Lower lobe of right lung (tissue), 2 donors: Measurements from ENCODE around the gene CTDSPL. TPM values are rescaled to one million over a fixed set of nuclear protein-coding genes. Genes with fewer than 3 reads are reported as not detected.

Experiments
- ATAC-seq, 2 donors: fragments of 200-7000 bp; cut with Tn5 transposase; one replicate each; pipeline ENCODE4 v1.9.1; 2020 to 2022; ENCODE audit warnings: mild to moderate bottlenecking in 2 of 2, moderate library complexity in 2 of 2
- DNase-seq: peaks from one replicate; pipeline ENCODE4 v3.0.0-alpha.2; 2020
- H3K27ac ChIP-seq: fragments of 200-600 bp; one replicate; pipeline ENCODE4 v1.8.0; 2022
- H3K27me3 ChIP-seq: fragments of 200-600 bp; one replicate; pipeline ENCODE4 v1.8.0; 2022; ENCODE audit warnings: low read depth
- H3K36me3 ChIP-seq: fragments of 200-600 bp; one replicate; pipeline ENCODE4 v1.8.0; 2022; ENCODE audit warnings: mild to moderate bottlenecking
- H3K4me1 ChIP-seq: fragments of 200-600 bp; one replicate; pipeline ENCODE4 v1.8.0; 2022
- H3K4me3 ChIP-seq: fragments of 200-600 bp; one replicate; pipeline ENCODE4 v1.8.0; 2022; ENCODE audit warnings: mild to moderate bottlenecking
- H3K9me3 ChIP-seq: fragments of 200-600 bp; one replicate; pipeline ENCODE4 v1.8.0; 2022
- CTCF ChIP-seq: fragments of 200-600 bp; IDR thresholded peaks from one replicate; pipeline ENCODE4 v1.8.0; 2022; ENCODE audit warnings: antibody characterized with exemption, mild to moderate bottlenecking
- intact Hi-C: fragments of 100-400 bp; cut with DNase I; formaldehyde crosslinking; loops from one replicate; pipeline ENCODE4 v1.11.0; 2022
- total RNA-seq: library from RNA; stranded (reverse); fragmentation: NEBNext Ultra II Directional; extraction: Animal tissue kit (Norgen Biotek cat#: 25700); gene quantifications from one replicate; pipeline ENCODE4 v1.2.1, GENCODE V29; 2021
- donor health status: DM: no; HTN: yes; CAD: no; lungs with severe emphysema.

CTDSPL gene
- total RNA-seq, 1 donor from 2014 or later, result 60.3 TPM

- no peaks in the 10 kb centered on the region for H3K9me3 ChIP-seq
- intact Hi-C loops, result no loop called here
- peaks cover 42% of the 10 kb centered on the region for H3K4me1 ChIP-seq
- no peak for TF ChIP-seq CTCF
- H3K36me3 ChIP-seq, result no peaks in the 10 kb centered on the region
- ATAC-seq, result no peak
- H3K27me3 ChIP-seq, result no peaks in the 10 kb centered on the region
- H3K27ac ChIP-seq, result no peak overlapping the region
- no peak overlapping the region for H3K4me3 ChIP-seq
- no peak for DNase-seq
These were observed 81.4 kb downstream of the CTDSPL start for GRCh38 chr3:37943126-37943525.

DNA sequence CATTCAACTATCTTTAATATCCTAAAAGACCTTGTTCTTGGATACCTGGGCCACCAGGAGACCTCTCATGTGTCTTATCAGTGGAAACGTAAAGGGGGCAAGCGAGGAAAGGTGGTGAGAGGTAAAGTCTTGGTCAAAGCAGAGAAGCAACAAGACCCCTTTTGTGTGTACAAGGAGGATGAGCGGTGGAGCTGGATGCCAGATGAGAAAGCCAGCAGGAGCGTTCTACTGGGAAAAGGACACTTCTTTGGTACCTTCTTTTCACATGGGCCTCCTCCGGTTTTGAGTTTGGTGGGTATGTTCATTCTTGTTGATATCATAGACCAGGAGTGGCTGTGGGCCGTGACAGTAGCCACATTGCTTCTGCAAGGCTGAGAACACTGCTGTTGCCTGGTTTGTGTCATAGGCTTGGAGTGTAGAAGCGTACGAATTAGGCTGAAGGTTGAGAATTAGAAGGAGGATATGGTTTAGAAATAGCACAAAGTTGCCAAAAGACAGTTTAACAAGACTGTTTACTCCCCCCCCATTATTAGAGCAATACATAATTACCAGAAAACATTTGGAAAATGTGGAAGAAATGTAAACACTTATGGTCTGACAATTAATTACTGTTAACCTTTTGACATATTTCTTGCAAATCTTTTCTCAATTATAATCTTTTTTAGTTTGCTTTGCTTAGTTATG, 82.1 kb downstream of the CTDSPL start:
- TF ChIP-seq CTCF, result no peak
- intact Hi-C loops, result no loop called here

DNA sequence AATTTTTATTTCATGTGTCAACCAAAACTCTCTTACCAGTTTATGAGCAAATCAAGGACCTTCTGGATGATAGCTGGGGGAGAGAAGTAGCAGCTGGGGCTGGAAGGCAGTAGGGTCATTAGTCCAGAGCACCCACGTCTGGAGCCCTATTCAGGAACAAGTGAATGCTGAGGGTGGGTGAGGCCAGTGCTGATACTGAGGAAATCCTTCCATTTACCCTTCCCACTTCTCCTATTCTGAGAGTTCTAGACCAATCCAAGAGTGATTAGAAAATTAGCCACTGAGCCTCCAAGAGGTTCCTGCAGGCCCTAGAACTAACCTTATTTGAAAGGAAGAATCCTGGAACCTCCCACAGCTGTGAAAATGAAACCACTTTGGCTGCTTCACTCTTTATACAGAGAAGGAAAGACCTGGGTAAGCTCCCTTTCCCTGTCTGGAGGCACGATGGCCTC, 82.7 kb downstream of the CTDSPL start:
- no peak for TF ChIP-seq CTCF
- no peaks in the 10 kb centered on the region for H3K9me3 ChIP-seq
- ATAC-seq, result peak; percentile 58 to 78
- no peaks in the 10 kb centered on the region for H3K36me3 ChIP-seq
- no peak for DNase-seq
- intact Hi-C loops, result no loop called here
- no peaks in the 10 kb centered on the region for H3K27me3 ChIP-seq
- no peak overlapping the region for H3K4me3 ChIP-seq
- H3K4me1 ChIP-seq, result peaks cover 42% of the 10 kb centered on the region
- H3K27ac ChIP-seq, result peak overlapping the region; percentile 58

More for the DNA sequence above, 82.1 kb downstream of the CTDSPL start:
- Histone ChIP-seq H3K27me3 (no peaks in the 10 kb centered on the region), H3K4me3 (no peak overlapping the region), H3K27ac (peak overlapping the region; percentile 3), H3K9me3 (no peaks in the 10 kb centered on the region), H3K36me3 (no peaks in the 10 kb centered on the region), H3K4me1 (peaks cover 42% of the 10 kb centered on the region)
- DNase-seq (no peak), ATAC-seq (no peak)

- Histone ChIP-seq H3K4me1 (peaks cover 49% of the 10 kb centered on the region), H3K9me3 (no peaks in the 10 kb centered on the region), H3K36me3 (no peaks in the 10 kb centered on the region), H3K4me3 (no peak overlapping the region), H3K27me3 (no peaks in the 10 kb centered on the region), H3K27ac (peak overlapping the region; percentile 58)
- DNase-seq (no peak), ATAC-seq (peak in 1 of 2 donors; percentile 24)
- no peak for TF ChIP-seq CTCF
- intact Hi-C loops, result no loop called here
These were observed 83.6 kb downstream of the CTDSPL start for GRCh38 chr3:37945156-37945806.

- peaks cover 49% of the 10 kb centered on the region for H3K4me1 ChIP-seq
- no peak overlapping the region for H3K4me3 ChIP-seq
- no peak for TF ChIP-seq CTCF
- intact Hi-C loops, result no loop called here
- H3K36me3 ChIP-seq, result no peaks in the 10 kb centered on the region
- DNase-seq (no peak), ATAC-seq (peak; percentile 57 to 75)
- H3K27me3 ChIP-seq, result no peaks in the 10 kb centered on the region
- H3K27ac ChIP-seq, result peak overlapping the region; percentile 58
- no peaks in the 10 kb centered on the region for H3K9me3 ChIP-seq
These were observed 84.3 kb downstream of the CTDSPL start for GRCh38 chr3:37945807-37946530.
